ENCODE data around the gene GNAT2.

GNAT2 gene

DNA sequence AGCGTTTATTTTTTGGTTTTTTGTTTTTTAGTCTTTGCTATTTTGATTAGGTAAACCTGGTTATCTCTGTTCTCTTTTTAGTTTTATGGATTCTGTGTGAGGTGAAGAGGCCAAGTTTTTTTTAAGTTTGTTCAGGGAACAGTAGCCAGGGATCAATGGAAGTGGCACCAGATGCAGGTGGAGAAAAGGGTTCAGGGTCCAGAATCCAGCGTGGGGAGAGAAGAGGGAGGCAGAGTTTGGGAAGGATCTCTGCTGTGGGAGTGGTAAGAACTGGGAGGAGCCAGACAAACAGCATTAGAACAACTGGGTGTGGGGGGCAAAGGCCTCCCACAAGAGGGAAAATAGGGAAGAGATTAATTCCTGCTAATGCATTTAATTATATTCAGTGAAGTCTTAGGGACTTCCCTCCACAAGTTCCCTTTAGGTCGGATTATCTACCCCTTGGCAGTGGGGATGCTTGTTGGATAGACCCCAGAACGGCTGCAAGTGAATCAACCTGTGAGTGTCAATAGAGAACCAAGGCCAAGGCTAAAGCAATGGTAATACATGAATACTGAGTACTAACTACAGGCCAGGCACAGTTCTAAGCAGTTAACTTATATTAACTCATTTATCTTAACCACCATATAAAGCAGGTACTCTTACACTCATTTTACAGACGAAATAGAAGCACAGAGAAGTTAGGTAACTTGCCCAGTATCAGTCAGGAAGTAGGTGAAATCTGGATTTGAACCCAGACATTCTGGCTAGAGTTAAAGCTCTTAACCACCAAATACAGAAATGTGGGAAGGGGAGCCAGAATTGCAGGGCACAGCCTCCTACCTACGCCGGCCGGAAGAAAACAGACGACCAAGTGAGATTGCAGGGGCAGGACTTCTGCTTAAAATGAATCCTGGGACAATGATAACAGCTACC is 498 bp downstream of the GNAT2 start:
- Histone ChIP-seq H3K9me3 (ENCODE audit: control insufficient read depth, insufficient read depth, low read length) (no peaks in the 10 kb centered on the region), H3K9me2 (replicated peaks; ENCODE audit: control insufficient read depth, low read length) (no peaks in the 10 kb centered on the region), H4K20me1 (ENCODE audit: control insufficient read depth, insufficient read depth, low read depth, low read length) (no peaks in the 10 kb centered on the region), H3K27me3 (ENCODE audit: control insufficient read depth, low read length) (no peaks in the 10 kb centered on the region), H3K27ac (ENCODE audit: low read depth, low read length) (peak overlapping the region; percentile 44), H3K79me2 (ENCODE audit: control insufficient read depth, low read length) (peaks cover 47% of the 10 kb centered on the region), H3K36me3 (ENCODE audit: control insufficient read depth, low read length) (no peaks in the 10 kb centered on the region), H3K4me2 (ENCODE audit: low read length) (peak overlapping the region; percentile 77), H3K4me3 (ENCODE audit: low read length) (peak overlapping the region; percentile 81), H3K4me1 (ENCODE audit: control insufficient read depth, low read length) (peaks cover 70% of the 10 kb centered on the region), H3F3A (ENCODE audit: control insufficient read depth, insufficient read depth) (peaks cover 12% of the 10 kb centered on the region)
- no peak for TF ChIP-seq EZH2phosphoT487 (IDR thresholded peaks at IDR 0.05; ENCODE audit: borderline replicate concordance, low read length)
- TF ChIP-seq, protein P1, sequence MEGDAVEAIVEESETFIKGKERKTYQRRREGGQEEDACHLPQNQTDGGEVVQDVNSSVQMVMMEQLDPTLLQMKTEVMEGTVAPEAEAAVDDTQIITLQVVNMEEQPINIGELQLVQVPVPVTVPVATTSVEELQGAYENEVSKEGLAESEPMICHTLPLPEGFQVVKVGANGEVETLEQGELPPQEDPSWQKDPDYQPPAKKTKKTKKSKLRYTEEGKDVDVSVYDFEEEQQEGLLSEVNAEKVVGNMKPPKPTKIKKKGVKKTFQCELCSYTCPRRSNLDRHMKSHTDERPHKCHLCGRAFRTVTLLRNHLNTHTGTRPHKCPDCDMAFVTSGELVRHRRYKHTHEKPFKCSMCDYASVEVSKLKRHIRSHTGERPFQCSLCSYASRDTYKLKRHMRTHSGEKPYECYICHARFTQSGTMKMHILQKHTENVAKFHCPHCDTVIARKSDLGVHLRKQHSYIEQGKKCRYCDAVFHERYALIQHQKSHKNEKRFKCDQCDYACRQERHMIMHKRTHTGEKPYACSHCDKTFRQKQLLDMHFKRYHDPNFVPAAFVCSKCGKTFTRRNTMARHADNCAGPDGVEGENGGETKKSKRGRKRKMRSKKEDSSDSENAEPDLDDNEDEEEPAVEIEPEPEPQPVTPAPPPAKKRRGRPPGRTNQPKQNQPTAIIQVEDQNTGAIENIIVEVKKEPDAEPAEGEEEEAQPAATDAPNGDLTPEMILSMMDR (IDR thresholded peaks at IDR 0.05; ENCODE audit: low read depth, low read length, poor library complexity, severe bottlenecking) = no peak

- peaks cover 31% of the 10 kb centered on the region for H3K79me2 ChIP-seq (ENCODE audit: control insufficient read depth, low read length)
- H3K4me3 ChIP-seq (ENCODE audit: low read length) = no peak overlapping the region
- TF ChIP-seq, protein P1 (IDR thresholded peaks at IDR 0.05; ENCODE audit: low read depth, low read length, poor library complexity, severe bottlenecking) = no peak
- TF ChIP-seq EZH2phosphoT487 (IDR thresholded peaks at IDR 0.05; ENCODE audit: borderline replicate concordance, low read length) = no peak
- H3K4me2 ChIP-seq (ENCODE audit: low read length) = no peak overlapping the region
- no peaks in the 10 kb centered on the region for H3K27me3 ChIP-seq (ENCODE audit: control insufficient read depth, low read length)
- H3F3A ChIP-seq (ENCODE audit: control insufficient read depth, insufficient read depth) = peaks cover 12% of the 10 kb centered on the region
- no peaks in the 10 kb centered on the region for H3K36me3 ChIP-seq (ENCODE audit: control insufficient read depth, low read length)
- H3K4me1 ChIP-seq (ENCODE audit: control insufficient read depth, low read length) = peaks cover 54% of the 10 kb centered on the region
- H3K9me3 ChIP-seq (ENCODE audit: control insufficient read depth, insufficient read depth, low read length) = no peaks in the 10 kb centered on the region
- no peaks in the 10 kb centered on the region for H4K20me1 ChIP-seq (ENCODE audit: control insufficient read depth, insufficient read depth, low read depth, low read length)
- no peaks in the 10 kb centered on the region for H3K9me2 ChIP-seq (replicated peaks; ENCODE audit: control insufficient read depth, low read length)
- H3K27ac ChIP-seq (ENCODE audit: low read depth, low read length) = no peak overlapping the region
Measured at GRCh38 chr1:109617291-109617801, 2.1 kb downstream of the GNAT2 start.

- Histone ChIP-seq H3K27ac (ENCODE audit: low read depth, low read length) (0 out of 2 replicates have a peak overlapping the region, but pooled peaks have one; percentile 32), H3K4me2 (ENCODE audit: low read length) (peak overlapping the region; percentile 54)
Measured at GRCh38 chr1:109616391-109616790, 3.0 kb downstream of the GNAT2 start.

More at GRCh38 chr1:109616391-109616790, 3.0 kb downstream of the GNAT2 start:
- no peaks in the 10 kb centered on the region for H3K36me3 ChIP-seq (ENCODE audit: control insufficient read depth, low read length)
- H3K4me3 ChIP-seq (ENCODE audit: low read length) = peak overlapping the region; percentile 30; the same call in 1 of the 2 replicates
- peaks cover 12% of the 10 kb centered on the region for H3F3A ChIP-seq (ENCODE audit: control insufficient read depth, insufficient read depth)
- H3K4me1 ChIP-seq (ENCODE audit: control insufficient read depth, low read length) = peaks cover 45% of the 10 kb centered on the region
- peaks cover 21% of the 10 kb centered on the region for H3K79me2 ChIP-seq (ENCODE audit: control insufficient read depth, low read length)
- H3K9me2 ChIP-seq (replicated peaks; ENCODE audit: control insufficient read depth, low read length) = no peaks in the 10 kb centered on the region
- no peaks in the 10 kb centered on the region for H3K27me3 ChIP-seq (ENCODE audit: control insufficient read depth, low read length)
- TF ChIP-seq, protein P1 (IDR thresholded peaks at IDR 0.05; ENCODE audit: low read depth, low read length, poor library complexity, severe bottlenecking) = no peak
- no peak for TF ChIP-seq EZH2phosphoT487 (IDR thresholded peaks at IDR 0.05; ENCODE audit: borderline replicate concordance, low read length)
- no peaks in the 10 kb centered on the region for H3K9me3 ChIP-seq (ENCODE audit: control insufficient read depth, insufficient read depth, low read length)
- no peaks in the 10 kb centered on the region for H4K20me1 ChIP-seq (ENCODE audit: control insufficient read depth, insufficient read depth, low read depth, low read length)
